Measurements from ENCODE around the gene KAT8. TPM values are rescaled to one million over a fixed set of nuclear protein-coding genes. Genes with fewer than 3 reads are reported as not detected.
A peak's percentile ranks its signal among the peaks of the same experiment; 100 is the strongest.

Gene KAT8
- total RNA-seq, 2 experiments from 2014 or later = 86.9 to 95.3 TPM

DNA sequence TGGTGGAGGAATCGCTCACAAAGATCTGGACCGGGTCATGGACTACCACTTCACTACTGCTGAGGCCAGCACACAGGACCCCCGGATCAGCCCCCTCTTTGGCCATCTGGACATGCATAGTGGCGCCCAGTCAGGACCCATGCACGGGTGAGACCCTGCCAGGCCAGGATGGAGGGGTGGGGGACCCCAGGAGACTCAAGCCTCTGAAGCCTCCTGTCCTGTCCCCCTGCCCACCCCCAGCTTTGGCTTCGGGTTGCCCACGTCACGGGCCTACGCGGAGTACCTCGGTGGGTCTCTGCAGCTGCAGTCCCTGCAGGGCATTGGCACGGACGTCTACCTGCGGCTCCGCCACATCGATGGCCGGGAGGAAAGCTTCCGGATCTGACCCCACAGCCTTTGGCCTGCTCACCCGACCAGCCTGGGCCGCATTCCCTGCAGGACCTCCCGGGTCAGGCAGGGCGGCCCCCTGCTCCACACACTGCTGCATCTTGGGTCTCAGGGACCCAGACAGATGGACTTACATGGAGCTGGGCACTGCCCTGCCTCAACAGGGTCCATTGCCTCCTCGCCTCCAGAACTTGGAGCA lies 5.5 kb upstream of the KAT8 start:
- TF ChIP-seq EZH2phosphoT487 (IDR thresholded peaks at IDR 0.05; ENCODE audit: borderline replicate concordance, low read depth, low read length) = no peak
- BruUV-seq (replicated peaks) = TSS peak; percentile 42
- Histone ChIP-seq H3K9me2 (ENCODE audit: insufficient read depth, low read length) (no peaks in the 10 kb centered on the region), H3K36me3 (ENCODE audit: insufficient read depth, low read length) (peaks cover 33% of the 10 kb centered on the region), H3K9me3 (ENCODE audit: low read length) (no peaks in the 10 kb centered on the region), H3K27ac (ENCODE audit: low read depth, low read length, poor library complexity, severe bottlenecking) (no peak overlapping the region), H3K4me1 (ENCODE audit: insufficient read depth, low read length, poor library complexity, severe bottlenecking) (peaks cover 14% of the 10 kb centered on the region), H4K20me1 (ENCODE audit: insufficient read depth, low read length) (no peaks in the 10 kb centered on the region), H2AFZ (ENCODE audit: low read length) (no peak overlapping the region), H3K79me2 (ENCODE audit: insufficient read depth, low read depth, low read length) (no peaks in the 10 kb centered on the region), H3K4me3 (ENCODE audit: low read depth, low read length, poor library complexity, severe bottlenecking) (no peak overlapping the region), H3K4me2 (ENCODE audit: low read length) (no peak overlapping the region)
- DNase-seq (ENCODE audit: low spot score) = no peak
- intact Hi-C loops (cut with micrococcal nuclease; ENCODE audit: unreplicated experiment) = loop anchor here (10.0 kb wide), 1 partner anchor 343 kb away; the partner anchor contains the start of gene ARMC5
- CTCF ChIA-PET (ENCODE audit: unreplicated experiment) = no interaction called here
- POLR2A ChIA-PET = no interaction called here

DNA sequence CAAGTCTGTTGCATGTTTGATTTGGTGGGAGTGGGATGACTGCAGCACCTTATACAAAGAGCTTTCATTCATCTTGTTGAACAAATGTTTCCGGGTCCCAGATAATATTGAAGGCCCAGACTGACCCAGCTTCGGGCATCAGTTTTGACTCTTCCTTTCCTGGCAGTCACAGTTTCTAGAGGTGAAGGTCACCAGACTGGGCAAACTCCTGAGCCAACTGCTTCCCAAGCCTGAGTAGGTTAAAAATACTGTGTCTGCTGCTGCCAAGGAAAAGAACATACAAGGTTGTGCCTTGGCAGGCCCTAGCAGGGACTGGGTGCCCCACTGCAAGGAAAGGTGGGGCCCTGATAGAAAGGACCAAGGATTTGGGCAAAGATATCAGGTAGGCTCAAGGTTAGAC lies 4.8 kb upstream of the KAT8 start:
- Histone ChIP-seq H3K9me2 (ENCODE audit: insufficient read depth, low read length) (no peaks in the 10 kb centered on the region), H3K9me3 (ENCODE audit: low read length) (no peaks in the 10 kb centered on the region), H4K20me1 (ENCODE audit: insufficient read depth, low read length) (no peaks in the 10 kb centered on the region), H3K36me3 (ENCODE audit: insufficient read depth, low read length) (peaks cover 33% of the 10 kb centered on the region), H2AFZ (ENCODE audit: low read length) (no peak overlapping the region), H3K4me1 (ENCODE audit: insufficient read depth, low read length, poor library complexity, severe bottlenecking) (peaks cover 8% of the 10 kb centered on the region), H3K4me2 (ENCODE audit: low read length) (no peak overlapping the region), H3K27ac (ENCODE audit: low read depth, low read length, poor library complexity, severe bottlenecking) (no peak overlapping the region), H3K4me3 (ENCODE audit: low read depth, low read length, poor library complexity, severe bottlenecking) (no peak overlapping the region), H3K79me2 (ENCODE audit: insufficient read depth, low read depth, low read length) (no peaks in the 10 kb centered on the region)
- no peak for DNase-seq (ENCODE audit: low spot score)
- BruUV-seq (replicated peaks) = no TSS peak
- TF ChIP-seq EZH2phosphoT487 (IDR thresholded peaks at IDR 0.05; ENCODE audit: borderline replicate concordance, low read depth, low read length) (no peak), CTCF (conservative IDR thresholded peaks at IDR 0.05; ENCODE audit: low read length) (no peak)
- intact Hi-C loops (cut with micrococcal nuclease; ENCODE audit: unreplicated experiment) = loop anchor here (10.0 kb wide), 1 partner anchor 342 kb away; the partner anchor contains the start of gene ARMC5
- POLR2A ChIA-PET = no interaction called here
- CTCF ChIA-PET (ENCODE audit: unreplicated experiment) = no interaction called here

- H3K9me2 ChIP-seq (ENCODE audit: insufficient read depth, low read length) = no peaks in the 10 kb centered on the region
- TF ChIP-seq CTCF (conservative IDR thresholded peaks at IDR 0.05; ENCODE audit: low read length) (no peak), EZH2phosphoT487 (IDR thresholded peaks at IDR 0.05; ENCODE audit: borderline replicate concordance, low read depth, low read length) (no peak)
These were observed 4.0 kb upstream of the KAT8 start for GRCh38 chr16:31113121-31114120.

More at GRCh38 chr16:31113121-31114120, 4.0 kb upstream of the KAT8 start:
- Histone ChIP-seq H3K79me2 (ENCODE audit: insufficient read depth, low read depth, low read length) (peaks cover 6% of the 10 kb centered on the region), H3K4me3 (ENCODE audit: low read depth, low read length, poor library complexity, severe bottlenecking) (no peak overlapping the region), H3K4me1 (ENCODE audit: insufficient read depth, low read length, poor library complexity, severe bottlenecking) (peaks cover 8% of the 10 kb centered on the region), H2AFZ (ENCODE audit: low read length) (no peak overlapping the region), H3K27ac (ENCODE audit: low read depth, low read length, poor library complexity, severe bottlenecking) (no peak overlapping the region), H3K36me3 (ENCODE audit: insufficient read depth, low read length) (peaks cover 33% of the 10 kb centered on the region), H3K9me3 (ENCODE audit: low read length) (no peaks in the 10 kb centered on the region), H4K20me1 (ENCODE audit: insufficient read depth, low read length) (peaks cover 5% of the 10 kb centered on the region; the same call in 1 of the 2 replicates), H3K4me2 (ENCODE audit: low read length) (no peak overlapping the region)
- no peak for DNase-seq (ENCODE audit: low spot score)
- intact Hi-C loops (cut with micrococcal nuclease; ENCODE audit: unreplicated experiment) = loop anchor here (10.0 kb wide), 1 partner anchor 341 kb away; the partner anchor contains the start of gene ARMC5
- ChIA-PET CTCF (ENCODE audit: unreplicated experiment) (no interaction called here), POLR2A (no interaction called here)
- BruUV-seq (replicated peaks) = no TSS peak
